Measurements from ENCODE around the gene ZNF480.
"Not testable (repeated sequence)": the region's sequence is repeated elsewhere in the genome, so short reads cannot be mapped to it uniquely, and the experiment has no call there.

Gene ZNF480

GRCh38 chr19:52339022-52339421, 42.1 kb downstream of the ZNF480 start:
- DNase-seq: not testable (repeated sequence)

GRCh38 chr19:52343548-52343947, 46.6 kb downstream of the ZNF480 start:
- no peak for DNase-seq

- no peak for DNase-seq
Observed at GRCh38 chr19:52345162-52345561, 48.2 kb downstream of the ZNF480 start.

DNA sequence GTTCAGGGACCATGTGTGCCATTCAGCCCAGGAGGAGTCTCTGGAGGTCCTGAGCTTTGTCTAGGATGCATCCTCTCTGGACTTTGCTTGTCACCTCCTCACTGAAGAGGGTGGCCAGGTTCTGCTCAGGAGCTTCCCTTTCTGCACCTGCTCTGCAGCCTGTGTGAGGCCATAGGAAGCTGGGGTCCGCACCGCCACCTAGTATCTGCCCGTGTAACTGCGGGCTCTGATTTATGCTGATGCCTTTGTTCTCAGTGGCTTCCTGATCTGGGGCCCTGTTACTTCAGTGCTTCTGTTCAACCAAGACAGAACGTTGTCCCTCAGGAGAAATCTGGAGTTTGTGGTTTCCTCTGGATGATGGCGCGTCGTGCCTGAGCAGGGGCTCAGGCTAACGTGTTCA, 54.5 kb downstream of the ZNF480 start:
- DNase-seq: no peak

DNA sequence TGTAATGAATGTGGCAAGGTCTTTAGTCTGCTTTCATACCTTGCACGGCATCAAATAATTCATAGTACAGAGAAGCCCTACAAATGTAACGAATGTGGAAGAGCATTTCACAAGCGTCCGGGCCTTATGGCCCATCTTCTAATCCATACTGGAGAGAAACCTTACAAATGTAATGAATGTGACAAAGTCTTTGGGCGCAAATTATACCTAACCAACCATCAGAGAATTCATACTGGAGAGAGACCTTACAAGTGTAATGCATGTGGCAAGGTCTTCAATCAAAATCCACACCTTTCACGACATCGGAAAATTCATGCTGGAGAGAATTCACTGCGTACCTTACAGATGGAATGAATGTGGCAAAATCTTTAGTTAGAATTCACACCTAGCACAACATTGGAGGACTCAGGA, 69.5 kb downstream of the ZNF480 start:
- no peak for DNase-seq

- no peak for DNase-seq
Observed at GRCh38 chr19:52369559-52370340, 72.8 kb downstream of the ZNF480 start, which contains the start of gene ZNF880. Gene ZNF880 (plus strand): TSS chr19:52369923. CDS start chr19:52369966, 43 bp downstream.

GRCh38 chr19:52370341-52370710, 73.4 kb downstream of the ZNF480 start:
- no peak for DNase-seq
